Measurements from ENCODE around the gene PCSK6.

- TF ChIP-seq POLR2A (IDR thresholded peaks at IDR 0.05; ENCODE audit: low read length) (no peak), GATA1 (IDR thresholded peaks at IDR 0.05; ENCODE audit: low read depth, low read length) (no peak)
Measured at GRCh38 chr15:101394056-101394630, 95.4 kb downstream of the PCSK6 start.

Data from erythroblast (primary cell).